Kidney epithelial cell (primary cell): Measurements from ENCODE around the gene STXBP1. TPM values are rescaled to one million over a fixed set of nuclear protein-coding genes. Genes with fewer than 3 reads are reported as not detected.

Experiments used
- DNase-seq: peaks from one replicate; pipeline ENCODE4 v3.0.0-alpha.2; 2010; ENCODE audit warnings: low read depth
- H3K27me3 ChIP-seq: 2 replicates; pipeline ENCODE4 v1.6.0; 2011; ENCODE audit warnings: low read length; ENCODE audit not compliant: control insufficient read depth, insufficient read depth
- H3K36me3 ChIP-seq: 2 replicates; pipeline ENCODE4 v1.5.1; 2011; ENCODE audit warnings: low read length; ENCODE audit not compliant: control insufficient read depth, insufficient read depth
- H3K4me3 ChIP-seq: 2 replicates; pipeline ENCODE4 v1.5.1; 2011; ENCODE audit warnings: low read depth, mild to moderate bottlenecking, control low read depth, low read length
- total RNA-seq: library from RNA; depleted of rRNA; stranded (reverse); fragments of >200 nt; gene quantifications from 2 replicates; pipeline ENCODE4 v1.2.3, GENCODE V29; 2015
- TF ChIP-seq, protein P1 (sequence below): IDR thresholded peaks from 2 replicates; pipeline ENCODE4 v1.5.1; 2011; ENCODE audit warnings: mild to moderate bottlenecking, moderate library complexity, low read length, control low read depth, inconsistent platforms; ENCODE audit not compliant: insufficient read depth, poor library complexity, severe bottlenecking

STXBP1 gene
- total RNA-seq, 1 donor from 2014 or later: 27.5 TPM

DNA sequence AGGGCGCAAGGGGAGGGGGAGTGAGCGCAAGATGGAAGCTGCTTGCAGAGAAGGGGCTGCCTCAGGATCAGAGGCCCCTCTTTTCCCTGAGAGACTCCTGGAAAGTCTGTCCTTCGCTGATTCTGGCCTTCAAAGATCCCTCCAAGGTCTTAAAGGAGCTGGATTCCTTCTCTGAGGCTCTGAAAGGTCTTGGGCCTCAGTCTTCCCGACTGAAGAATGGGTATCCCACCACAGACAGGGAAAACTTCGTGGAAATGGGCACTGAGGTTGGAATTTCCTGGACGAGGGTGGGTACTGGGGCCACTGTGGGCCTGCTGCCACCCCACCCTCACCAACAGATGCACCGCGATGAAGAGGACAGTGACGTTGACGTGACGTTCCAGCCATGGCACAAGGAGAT lies 100.3 kb downstream of the STXBP1 start:
- H3K4me3 ChIP-seq: no peak overlapping the region
- no peak for DNase-seq
- H3K36me3 ChIP-seq: no peaks in the 10 kb centered on the region
- TF ChIP-seq, protein P1, sequence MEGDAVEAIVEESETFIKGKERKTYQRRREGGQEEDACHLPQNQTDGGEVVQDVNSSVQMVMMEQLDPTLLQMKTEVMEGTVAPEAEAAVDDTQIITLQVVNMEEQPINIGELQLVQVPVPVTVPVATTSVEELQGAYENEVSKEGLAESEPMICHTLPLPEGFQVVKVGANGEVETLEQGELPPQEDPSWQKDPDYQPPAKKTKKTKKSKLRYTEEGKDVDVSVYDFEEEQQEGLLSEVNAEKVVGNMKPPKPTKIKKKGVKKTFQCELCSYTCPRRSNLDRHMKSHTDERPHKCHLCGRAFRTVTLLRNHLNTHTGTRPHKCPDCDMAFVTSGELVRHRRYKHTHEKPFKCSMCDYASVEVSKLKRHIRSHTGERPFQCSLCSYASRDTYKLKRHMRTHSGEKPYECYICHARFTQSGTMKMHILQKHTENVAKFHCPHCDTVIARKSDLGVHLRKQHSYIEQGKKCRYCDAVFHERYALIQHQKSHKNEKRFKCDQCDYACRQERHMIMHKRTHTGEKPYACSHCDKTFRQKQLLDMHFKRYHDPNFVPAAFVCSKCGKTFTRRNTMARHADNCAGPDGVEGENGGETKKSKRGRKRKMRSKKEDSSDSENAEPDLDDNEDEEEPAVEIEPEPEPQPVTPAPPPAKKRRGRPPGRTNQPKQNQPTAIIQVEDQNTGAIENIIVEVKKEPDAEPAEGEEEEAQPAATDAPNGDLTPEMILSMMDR: no peak
- H3K27me3 ChIP-seq: no peaks in the 10 kb centered on the region

DNA sequence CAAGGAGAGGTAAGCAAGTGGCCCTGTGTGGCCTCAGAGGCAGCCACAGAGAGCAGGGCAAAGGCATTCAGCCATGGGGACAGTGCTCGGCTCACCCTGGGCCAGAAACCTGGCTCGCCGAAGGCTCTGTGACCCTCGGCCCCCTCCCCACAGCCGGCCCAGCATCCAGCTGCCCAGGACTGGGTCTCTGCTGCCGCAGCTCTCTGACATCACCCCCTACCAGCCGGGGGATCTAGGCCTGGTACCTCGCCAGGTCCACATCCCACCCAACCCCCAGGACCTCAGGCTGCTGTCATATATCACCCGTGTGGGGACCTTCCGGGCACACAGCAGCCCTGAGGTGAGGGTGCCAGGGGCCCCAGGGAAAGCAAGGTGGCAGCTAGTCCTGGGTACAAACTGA lies 100.8 kb downstream of the STXBP1 start:
- TF ChIP-seq, protein P1: no peak
- no peaks in the 10 kb centered on the region for H3K36me3 ChIP-seq
- H3K27me3 ChIP-seq: no peaks in the 10 kb centered on the region
- DNase-seq: no peak
- H3K4me3 ChIP-seq: no peak overlapping the region

DNA sequence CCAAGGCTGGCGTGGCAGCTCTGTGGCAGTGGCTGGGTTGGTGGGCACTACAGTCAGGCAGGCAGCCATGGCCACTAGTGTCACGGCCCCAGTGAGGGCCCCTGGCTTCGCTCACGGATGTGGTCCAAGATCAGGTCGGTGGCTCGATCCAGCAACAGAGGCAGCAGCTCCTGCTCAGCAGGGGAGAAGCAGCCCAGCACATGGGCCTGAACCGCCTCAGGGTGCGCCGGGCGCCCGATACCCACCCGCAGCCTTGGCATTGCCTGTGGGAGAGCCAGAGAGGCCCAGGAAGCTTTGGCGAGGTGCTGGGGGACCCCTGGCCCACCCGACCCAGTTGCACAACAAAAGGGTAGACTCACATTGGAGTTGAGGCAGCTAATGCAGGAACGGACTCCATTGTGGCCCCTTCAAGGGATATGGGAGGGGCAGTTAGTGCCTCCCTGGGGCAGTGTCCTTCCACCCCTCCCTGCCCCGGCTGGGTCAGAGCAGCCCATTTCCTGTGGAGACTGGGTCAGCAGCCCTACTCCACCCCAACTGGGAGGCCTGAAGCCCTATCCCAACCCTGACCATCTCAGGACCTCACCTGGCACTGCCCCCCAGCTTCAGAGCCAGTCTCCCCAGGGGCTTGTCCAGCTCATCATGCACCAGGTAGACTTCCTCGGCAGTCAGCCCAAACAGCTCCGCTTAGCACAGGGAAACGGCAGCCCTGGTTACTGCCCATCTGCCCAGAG lies 102.1 kb downstream of the STXBP1 start:
- no peaks in the 10 kb centered on the region for H3K36me3 ChIP-seq
- H3K4me3 ChIP-seq: peak overlapping the region; percentile 60
- TF ChIP-seq, protein P1: no peak
- DNase-seq: no peak
- H3K27me3 ChIP-seq: no peaks in the 10 kb centered on the region

DNA sequence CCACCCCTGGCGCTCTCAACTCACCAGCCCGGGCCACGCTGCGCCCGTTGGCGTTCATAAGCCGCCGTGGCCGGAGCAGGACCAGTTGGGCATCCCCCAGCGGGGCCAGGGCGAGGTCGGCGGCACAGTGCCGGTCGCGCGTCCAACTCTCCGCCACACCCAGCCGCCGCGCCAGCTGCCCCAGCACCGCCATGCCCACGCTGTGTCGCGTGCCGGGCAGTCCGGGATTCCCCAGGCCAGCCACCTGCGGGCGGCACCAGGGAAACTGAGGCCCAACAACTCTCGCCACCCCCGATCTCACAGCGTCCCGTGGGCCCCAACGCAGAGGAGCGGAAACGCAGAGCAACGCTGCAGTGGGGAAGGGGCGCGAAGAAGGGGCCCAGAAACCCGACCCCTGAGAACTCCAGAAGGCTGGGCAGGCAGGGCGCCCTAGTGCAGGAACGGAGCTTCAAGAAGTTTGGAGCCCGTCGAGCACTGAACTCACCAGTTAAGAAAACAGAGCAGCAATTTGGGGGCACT lies 102.9 kb downstream of the STXBP1 start:
- Histone ChIP-seq H3K36me3 (no peaks in the 10 kb centered on the region), H3K4me3 (peak overlapping the region; percentile 60), H3K27me3 (no peaks in the 10 kb centered on the region)
- no peak for DNase-seq
- TF ChIP-seq, protein P1: no peak

DNA sequence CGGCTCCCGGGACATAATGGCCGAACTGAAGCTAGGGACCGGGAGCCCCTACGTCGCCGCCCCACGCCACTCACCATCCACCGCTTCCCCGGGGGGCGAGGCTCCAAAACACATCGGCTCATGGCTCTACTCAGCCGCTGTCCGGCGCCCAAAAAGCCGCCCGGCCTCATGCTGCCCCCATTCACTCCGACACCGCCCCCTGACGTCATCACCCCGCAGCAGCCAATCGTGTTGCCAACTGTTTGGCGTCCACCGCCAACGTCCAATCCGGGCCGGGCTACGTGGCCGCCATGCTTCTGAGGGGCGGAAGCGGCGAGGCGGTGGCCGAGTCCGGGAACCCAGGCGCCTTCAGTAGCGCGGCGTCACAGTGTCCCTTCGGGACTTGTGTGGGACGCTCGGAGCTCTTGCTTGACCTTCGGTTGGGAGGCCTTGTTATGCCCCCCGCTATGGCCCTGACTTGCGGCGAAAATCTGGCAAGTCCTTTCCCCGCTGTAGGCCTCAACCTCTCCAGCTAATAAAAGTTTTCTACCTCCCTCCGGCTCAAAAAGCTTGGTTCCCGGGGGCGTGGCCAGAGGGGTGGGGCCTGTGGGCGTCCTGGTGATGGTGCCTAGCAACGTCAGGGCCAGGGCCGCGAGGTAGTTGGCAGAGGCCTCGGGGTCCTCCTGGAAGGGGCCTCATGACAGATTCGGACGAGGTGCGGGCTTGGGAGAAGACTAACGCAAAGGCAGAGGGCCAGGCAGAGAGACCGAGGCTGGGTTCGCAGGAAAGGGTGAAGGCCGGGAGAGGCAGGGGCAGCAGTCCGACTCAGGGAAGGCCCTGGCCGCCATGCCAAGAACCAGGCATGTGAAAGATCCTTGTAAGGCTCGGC lies 103.6 kb downstream of the STXBP1 start, which contains the start of the genes PTRH1 and TTC16:
Gene PTRH1, minus strand, starts transcription at position 194 of the 868 bp plus-strand sequence. Its CDS starts 24 bp downstream, at position 170.
Gene TTC16, plus strand, starts transcription at position 610 of the 868 bp plus-strand sequence. Its CDS starts 67 bp downstream, at position 677.
- H3K36me3 ChIP-seq: no peaks in the 10 kb centered on the region
- TF ChIP-seq, protein P1: no peak
- DNase-seq: peak; percentile 75

More for the DNA sequence above, 103.6 kb downstream of the STXBP1 start, which contains the start of the genes PTRH1 and TTC16:
- Histone ChIP-seq H3K4me3 (peak within 1 kb of the TSS; percentile 60), H3K27me3 (no peaks in the 10 kb centered on the region)
